Bone marrow (tissue), 2 donors: ENCODE results near the gene ACSS3.
"Not testable (repeated sequence)": the region's sequence is repeated elsewhere in the genome, so short reads cannot be mapped to it uniquely, and the experiment has no call there.

ENCODE experiments used
- DNase-seq, 2 donors: peaks; one replicate each; lab custom pipeline; 2025; lab: John Stamatoyannopoulos, UW

Gene ACSS3

GRCh38 chr12:81094718-81095360, 17.0 kb downstream of the ACSS3 start:
- no peak for DNase-seq

- DNase-seq = no peak
Observed at GRCh38 chr12:81095501-81096232, 17.8 kb downstream of the ACSS3 start.

- DNase-seq = no peak
Observed at GRCh38 chr12:81105687-81106086, 27.8 kb downstream of the ACSS3 start.

GRCh38 chr12:81114226-81114625, 36.3 kb downstream of the ACSS3 start:
- no peak for DNase-seq

- DNase-seq = not testable (repeated sequence)
Observed at GRCh38 chr12:81119069-81119468, 41.2 kb downstream of the ACSS3 start.

- DNase-seq = no peak
Observed at GRCh38 chr12:81120961-81121360, 43.1 kb downstream of the ACSS3 start.

GRCh38 chr12:81123611-81124010, 45.7 kb downstream of the ACSS3 start:
- no peak for DNase-seq

GRCh38 chr12:81125691-81126090, 47.8 kb downstream of the ACSS3 start:
- no peak for DNase-seq

GRCh38 chr12:81128930-81129554, 51.2 kb downstream of the ACSS3 start:
- no peak for DNase-seq

GRCh38 chr12:81136519-81136918, 58.6 kb downstream of the ACSS3 start:
- no peak for DNase-seq

GRCh38 chr12:81137801-81138200, 59.9 kb downstream of the ACSS3 start:
- no peak for DNase-seq

GRCh38 chr12:81141217-81141616, 63.3 kb downstream of the ACSS3 start:
- no peak for DNase-seq

- DNase-seq = no peak
Observed at GRCh38 chr12:81143057-81143456, 65.2 kb downstream of the ACSS3 start.

GRCh38 chr12:81146228-81147225, 68.6 kb downstream of the ACSS3 start:
- DNase-seq = no peak

- no peak for DNase-seq
Observed at GRCh38 chr12:81147292-81147919, 69.5 kb downstream of the ACSS3 start.

- no peak for DNase-seq
Observed at GRCh38 chr12:81150382-81150781, 72.5 kb downstream of the ACSS3 start.

GRCh38 chr12:81159856-81160255, 82.0 kb downstream of the ACSS3 start:
- no peak for DNase-seq

GRCh38 chr12:81161680-81162079, 83.8 kb downstream of the ACSS3 start:
- no peak for DNase-seq

- DNase-seq = no peak
Observed at GRCh38 chr12:81162391-81163136, 84.7 kb downstream of the ACSS3 start.

GRCh38 chr12:81164827-81165226, 86.9 kb downstream of the ACSS3 start:
- DNase-seq = no peak

- DNase-seq = no peak
Observed at GRCh38 chr12:81166790-81167189, 88.9 kb downstream of the ACSS3 start.
